ENCODE data around the gene LPO.

Gene LPO

DNA sequence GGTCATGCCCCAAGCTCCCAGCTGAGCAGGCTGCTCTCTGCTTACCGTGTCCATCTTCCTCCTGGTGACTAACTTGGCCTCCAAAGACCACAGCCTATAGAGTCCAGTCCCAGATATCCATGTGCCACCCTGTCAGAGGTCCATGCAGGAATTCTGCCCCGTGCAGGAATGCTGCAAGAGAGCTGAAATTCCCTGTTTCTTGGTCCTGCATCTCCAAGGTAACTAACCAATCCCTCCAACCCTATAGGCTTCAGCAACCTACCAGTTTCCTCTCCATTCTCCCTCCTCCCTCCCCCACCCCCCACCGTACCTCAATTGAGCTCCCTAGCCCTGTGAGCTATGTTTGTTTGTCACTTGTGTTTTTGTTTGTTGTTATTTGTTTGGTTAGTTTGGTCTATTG lies 9.7 kb upstream of the LPO start:
- TF ChIP-seq, protein P1, sequence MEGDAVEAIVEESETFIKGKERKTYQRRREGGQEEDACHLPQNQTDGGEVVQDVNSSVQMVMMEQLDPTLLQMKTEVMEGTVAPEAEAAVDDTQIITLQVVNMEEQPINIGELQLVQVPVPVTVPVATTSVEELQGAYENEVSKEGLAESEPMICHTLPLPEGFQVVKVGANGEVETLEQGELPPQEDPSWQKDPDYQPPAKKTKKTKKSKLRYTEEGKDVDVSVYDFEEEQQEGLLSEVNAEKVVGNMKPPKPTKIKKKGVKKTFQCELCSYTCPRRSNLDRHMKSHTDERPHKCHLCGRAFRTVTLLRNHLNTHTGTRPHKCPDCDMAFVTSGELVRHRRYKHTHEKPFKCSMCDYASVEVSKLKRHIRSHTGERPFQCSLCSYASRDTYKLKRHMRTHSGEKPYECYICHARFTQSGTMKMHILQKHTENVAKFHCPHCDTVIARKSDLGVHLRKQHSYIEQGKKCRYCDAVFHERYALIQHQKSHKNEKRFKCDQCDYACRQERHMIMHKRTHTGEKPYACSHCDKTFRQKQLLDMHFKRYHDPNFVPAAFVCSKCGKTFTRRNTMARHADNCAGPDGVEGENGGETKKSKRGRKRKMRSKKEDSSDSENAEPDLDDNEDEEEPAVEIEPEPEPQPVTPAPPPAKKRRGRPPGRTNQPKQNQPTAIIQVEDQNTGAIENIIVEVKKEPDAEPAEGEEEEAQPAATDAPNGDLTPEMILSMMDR (IDR thresholded peaks at IDR 0.05; ENCODE audit: insufficient read depth, low read depth, low read length, missing control alignments): no peak
- no peak for DNase-seq (ENCODE audit: low read depth)
- H3K4me3 ChIP-seq (ENCODE audit: low read length): no peak overlapping the region

DNA sequence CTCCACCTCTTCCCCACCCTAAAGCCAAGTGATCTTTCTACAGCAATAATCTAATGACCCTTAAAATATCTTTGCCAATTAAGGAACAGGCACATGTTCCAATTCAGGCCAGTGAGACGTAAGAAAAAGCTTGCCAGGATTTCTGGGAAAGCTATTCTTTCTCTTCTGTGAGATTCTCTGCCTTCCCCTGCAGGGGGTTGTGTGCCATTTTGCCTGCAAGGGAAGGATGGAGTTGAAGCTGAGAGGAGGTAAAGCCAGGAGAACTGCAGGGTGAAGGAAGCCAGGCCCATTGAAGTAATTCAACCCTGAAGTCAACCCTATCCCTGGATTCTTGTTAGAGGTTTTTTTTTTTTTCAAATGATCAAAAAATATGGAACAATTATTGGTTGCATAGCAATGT lies 9.0 kb upstream of the LPO start:
- TF ChIP-seq, protein P1 (IDR thresholded peaks at IDR 0.05; ENCODE audit: insufficient read depth, low read depth, low read length, missing control alignments): no peak
- no peak for DNase-seq (ENCODE audit: low read depth)
- no peak overlapping the region for H3K4me3 ChIP-seq (ENCODE audit: low read length)

DNA sequence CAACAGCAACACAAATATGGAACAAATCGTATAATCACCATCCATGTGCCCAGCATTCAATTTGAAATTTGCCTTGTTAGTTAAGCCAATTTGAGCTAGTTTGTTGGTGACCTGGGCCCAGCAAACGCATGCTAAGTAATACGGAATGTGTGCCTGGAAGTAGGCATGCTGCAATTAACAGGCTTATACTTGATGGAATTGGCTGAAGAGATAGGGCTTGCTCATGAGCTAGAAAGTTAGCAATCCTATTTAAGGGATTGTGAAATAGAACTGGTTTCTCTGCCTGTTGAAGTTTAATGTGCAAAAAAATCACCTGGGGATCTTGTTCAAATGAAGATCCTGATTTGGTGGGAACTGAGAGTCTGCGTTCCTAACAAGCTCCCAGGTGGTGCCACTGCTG lies 8.5 kb upstream of the LPO start:
- DNase-seq (ENCODE audit: low read depth): peak; percentile 86
- H3K4me3 ChIP-seq (ENCODE audit: low read length): no peak overlapping the region
- TF ChIP-seq, protein P1 (IDR thresholded peaks at IDR 0.05; ENCODE audit: insufficient read depth, low read depth, low read length, missing control alignments): no peak

DNA sequence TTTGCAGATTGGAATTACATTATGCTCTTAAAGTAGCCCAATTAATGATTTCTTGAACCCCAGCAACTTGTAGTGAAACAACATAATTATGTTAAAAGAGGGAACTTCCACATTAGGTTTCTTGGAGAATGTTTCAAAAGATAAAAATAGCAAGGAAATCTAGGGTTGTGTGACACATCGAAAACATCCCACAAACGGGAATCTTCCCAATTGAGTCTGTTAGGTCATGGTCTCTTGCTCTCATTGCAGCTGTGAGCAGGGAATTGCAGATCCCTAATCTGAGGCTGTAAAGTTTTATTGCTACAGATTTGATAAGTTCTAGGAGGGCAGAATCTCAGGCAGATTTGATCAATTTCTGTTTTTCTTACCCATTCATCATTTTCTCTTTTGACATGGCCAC lies 6.7 kb upstream of the LPO start:
- no peak overlapping the region for H3K4me3 ChIP-seq (ENCODE audit: low read length)
- TF ChIP-seq, protein P1 (IDR thresholded peaks at IDR 0.05; ENCODE audit: insufficient read depth, low read depth, low read length, missing control alignments): no peak
- DNase-seq (ENCODE audit: low read depth): no peak

DNA sequence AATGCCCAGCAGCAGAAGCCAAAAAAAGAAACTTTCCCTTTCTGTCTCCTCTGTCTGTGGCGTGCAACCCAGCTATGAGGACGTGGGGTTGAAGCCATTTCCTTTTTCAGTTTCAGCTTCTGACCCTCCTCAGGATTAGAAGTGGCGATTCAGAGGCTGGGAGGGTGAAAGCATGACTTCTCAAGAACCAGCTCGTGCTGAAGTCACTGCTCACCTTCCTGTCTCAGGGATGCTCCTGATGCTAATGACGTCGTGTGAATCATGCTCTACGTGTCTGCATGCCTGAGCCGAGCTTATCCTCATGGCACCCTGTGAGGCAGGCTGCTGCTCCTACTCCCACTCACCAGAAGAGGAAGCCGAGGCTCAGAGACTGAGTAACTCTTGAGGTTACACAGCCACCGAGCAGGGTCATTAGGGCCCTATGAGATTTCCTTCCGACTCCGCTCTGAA lies 5.7 kb upstream of the LPO start:
- peak; percentile 92 for DNase-seq (ENCODE audit: low read depth)
- H3K4me3 ChIP-seq (ENCODE audit: low read length): no peak overlapping the region
- TF ChIP-seq, protein P1 (IDR thresholded peaks at IDR 0.05; ENCODE audit: insufficient read depth, low read depth, low read length, missing control alignments): no peak

DNA sequence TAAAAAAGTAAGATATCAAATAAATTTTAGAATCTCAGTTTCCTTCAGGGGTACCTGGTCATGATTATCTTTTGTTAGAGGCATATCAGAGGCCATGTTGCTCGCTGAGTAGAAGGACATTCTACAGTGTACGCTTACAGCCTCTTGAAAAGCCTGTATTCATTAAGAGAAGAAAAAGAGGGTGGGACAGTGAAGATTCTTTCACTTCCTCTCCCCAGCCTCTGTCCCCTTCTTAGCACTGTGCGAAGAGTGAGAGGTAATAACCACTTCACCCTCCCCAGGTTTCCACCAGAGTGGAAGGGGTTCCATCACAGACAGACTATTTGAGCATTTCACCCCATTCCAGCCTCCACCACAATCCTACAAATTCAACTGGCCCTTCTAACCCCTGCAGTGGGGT lies 4.8 kb upstream of the LPO start:
- DNase-seq (ENCODE audit: low read depth): no peak
- no peak overlapping the region for H3K4me3 ChIP-seq (ENCODE audit: low read length)
- TF ChIP-seq, protein P1 (IDR thresholded peaks at IDR 0.05; ENCODE audit: insufficient read depth, low read depth, low read length, missing control alignments): no peak

DNA sequence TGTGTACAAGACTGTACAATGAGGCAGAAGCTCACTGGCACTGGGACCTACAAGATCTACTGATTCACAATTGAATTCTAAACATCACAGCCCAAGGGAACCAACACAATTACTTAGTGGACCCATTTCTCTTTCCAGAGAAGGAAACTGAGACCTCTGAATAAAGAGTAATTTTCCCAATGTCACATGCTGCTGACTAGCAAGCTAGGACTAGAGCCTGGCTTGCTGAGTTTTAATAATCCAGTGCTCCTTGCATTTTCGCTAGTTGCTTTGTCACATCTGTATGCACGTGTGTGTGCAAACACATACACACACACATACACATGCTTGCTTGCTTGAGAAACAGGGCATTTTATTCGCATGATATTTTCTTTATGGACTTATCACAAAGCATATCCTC lies 3.9 kb upstream of the LPO start:
- TF ChIP-seq, protein P1 (IDR thresholded peaks at IDR 0.05; ENCODE audit: insufficient read depth, low read depth, low read length, missing control alignments): no peak
- H3K4me3 ChIP-seq (ENCODE audit: low read length): no peak overlapping the region
- no peak for DNase-seq (ENCODE audit: low read depth)

Measured in epithelial cell of esophagus (primary cell).